Naive B cell (primary cell): ENCODE measurements around the gene SLC16A8. TPM values are rescaled to one million over a fixed set of nuclear protein-coding genes. Genes with fewer than 3 reads are reported as not detected.

Experiments
- polyA plus RNA-seq, 6 donors: library from polyadenylated mRNA; unstranded; fragments of 300-500 nt; fragmentation: Illumina TruSeq; gene quantifications; one replicate each; pipeline ENCODE4 v1.2.3, GENCODE V29; 2021; ENCODE audit warnings: low read depth in 6 of 6

Gene SLC16A8
- polyA plus RNA-seq, 6 donors from 2014 or later, result not detected

Other genes with a start within 250 kb of the SLC16A8 start
- 10 to 100 TPM in 4 of 6 donors, 1 to 10 TPM in 2; 2.6 to 19.3 (median 14.4) TPM for gene ANKRD54, start 239.8 kb downstream of the SLC16A8 start, polyA plus RNA-seq
- 100 to 1,000 TPM; 260 to 316 (median 300) TPM for gene EIF3L, start 234.8 kb downstream of the SLC16A8 start, polyA plus RNA-seq
- gene MICALL1, start 177.9 kb downstream of the SLC16A8 start, polyA plus RNA-seq, result 1 to 10 TPM; 2.6 to 8.0 (median 3.1) TPM
- not detected for gene C22orf23, start 130.6 kb downstream of the SLC16A8 start, polyA plus RNA-seq
- gene POLR2F, start 130.5 kb downstream of the SLC16A8 start, polyA plus RNA-seq, result 100 to 1,000 TPM; 113 to 131 (median 123) TPM
- gene SOX10, start 99.6 kb downstream of the SLC16A8 start, polyA plus RNA-seq, result not detected
- 1 to 10 TPM; 2.6 to 9.7 (median 9.3) TPM for gene PICK1, start 26.8 kb downstream of the SLC16A8 start, polyA plus RNA-seq
- not detected for gene BAIAP2L2, start 26.5 kb upstream of the SLC16A8 start, polyA plus RNA-seq
- 1 to 10 TPM in 5 of 6 donors, not detected in 1; 2.7 to 7.6 (median 3.9) TPM for gene PLA2G6, start 97.6 kb upstream of the SLC16A8 start, polyA plus RNA-seq
- gene MAFF, start 117.8 kb upstream of the SLC16A8 start, polyA plus RNA-seq, result 1 to 10 TPM in 5 of 6 donors, not detected in 1; 1.0 to 2.9 (median 1.6) TPM
- 1 to 10 TPM in 5 of 6 donors, not detected in 1; 1.8 to 5.9 (median 4.1) TPM for gene TMEM184B, start 188.8 kb upstream of the SLC16A8 start, polyA plus RNA-seq
- 10 to 100 TPM in 3 of 6 donors, 1 to 10 TPM in 3; 5.8 to 19.6 (median 10.0) TPM for gene CSNK1E, start 233.2 kb upstream of the SLC16A8 start, polyA plus RNA-seq